Neural cell (in vitro differentiated cells): ENCODE data around the gene ESR1.

ENCODE experiments used
- CTCF ChIP-seq: fragments of 450-650 bp; IDR thresholded peaks from 2 replicates; pipeline ENCODE4 v1.5.1; 2014; ENCODE audit warnings: antibody characterized with exemption, mild to moderate bottlenecking, moderate library complexity; ENCODE audit not compliant: poor library complexity, severe bottlenecking
- EP300 ChIP-seq: fragments of 450-650 bp; conservative IDR thresholded peaks from 2 replicates; pipeline ENCODE4 v1.6.1; 2014; ENCODE audit warnings: antibody characterized with exemption, mild to moderate bottlenecking, moderate library complexity; ENCODE audit not compliant: poor library complexity, severe bottlenecking
- EZH2 ChIP-seq: fragments of 200-600, 300-800 bp; shearing (Covaris generic), sonication (generic); IDR thresholded peaks from 2 replicates; pipeline ENCODE4 v1.6.1; 2014; ENCODE audit warnings: antibody characterized with exemption, low read length, borderline replicate concordance, mild to moderate bottlenecking; ENCODE audit not compliant: insufficient read depth, poor library complexity, severe bottlenecking
- POLR2AphosphoS5 ChIP-seq: IDR thresholded peaks from 2 replicates; pipeline ENCODE4 v1.6.1; 2012
- SMC3 ChIP-seq: fragments of 450-650 bp; conservative IDR thresholded peaks from 2 replicates; pipeline ENCODE4 v1.6.1; 2014; ENCODE audit warnings: antibody characterized with exemption, mild to moderate bottlenecking, moderate library complexity; ENCODE audit not compliant: poor library complexity
- TAF1 ChIP-seq: IDR thresholded peaks from 2 replicates; pipeline ENCODE4 v1.6.1; 2012; ENCODE audit warnings: low read depth

DNA sequence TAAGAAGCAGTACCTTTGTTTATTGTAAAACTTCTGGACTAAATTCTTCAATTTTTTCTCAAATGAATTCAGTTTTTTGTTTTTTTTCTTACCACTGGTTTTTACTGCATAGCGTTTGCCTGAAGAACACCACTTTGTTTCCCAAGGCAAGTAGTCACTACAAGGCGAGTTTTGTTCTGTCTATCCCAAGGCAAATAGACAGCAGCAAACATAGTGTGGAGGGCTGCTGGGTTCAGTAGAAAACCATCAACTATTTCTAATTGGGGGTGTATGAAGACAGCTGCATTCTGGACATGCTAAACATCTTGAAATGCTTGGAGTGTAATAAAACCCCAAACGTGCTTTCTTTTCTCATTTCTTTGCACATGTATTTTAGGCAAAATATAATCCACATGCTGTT lies 197.4 kb downstream of the ESR1 start:
- TF ChIP-seq EP300 (no peak), CTCF (no peak), POLR2AphosphoS5 (no peak), TAF1 (no peak), SMC3 (no peak), EZH2 (no peak)
